CD8-positive, alpha-beta memory T cell (primary cell): ENCODE measurements around the gene ADAM12. TPM values are rescaled to one million over a fixed set of nuclear protein-coding genes. Genes with fewer than 3 reads are reported as not detected.
"Not testable (repeated sequence)": the region's sequence is repeated elsewhere in the genome, so short reads cannot be mapped to it uniquely, and the experiment has no call there.

Source experiments
- CTCF ChIA-PET: fragments of 350-600 bp; sonication (Branson Sonifier 250); formaldehyde crosslinking; loops from one replicate; lab custom pipeline; 2021; ENCODE audit warnings: antibody characterized with exemption; lab: Charles Lee
- POLR2A ChIA-PET: fragments of 350-600 bp; sonication (Branson Sonifier 250); formaldehyde crosslinking; loops from one replicate; lab custom pipeline; 2021; ENCODE audit warnings: antibody characterized with exemption; lab: Charles Lee
- DNase-seq, 5 donors: peaks; one replicate each; pipeline versions ENCODE4 v3.0.0 to v3.0.0-alpha.2; 2020 to 2022; ENCODE audit warnings: mixed read lengths in 1 of 5
- H3K27ac ChIP-seq: one replicate; pipeline ENCODE4 v1.7.0; 2013; ENCODE audit warnings: low read depth, mild to moderate bottlenecking, low read length, moderate library complexity
- H3K27me3 ChIP-seq: 2 replicates; pipeline ENCODE4 v1.7.0; 2013; ENCODE audit warnings: low read length, mild to moderate bottlenecking; ENCODE audit not compliant: insufficient read depth, poor library complexity, severe bottlenecking
- H3K36me3 ChIP-seq: 2 replicates; pipeline ENCODE4 v1.7.0; 2013; ENCODE audit warnings: mild to moderate bottlenecking, low read length, moderate library complexity; ENCODE audit not compliant: insufficient read depth
- H3K4me1 ChIP-seq: 2 replicates; pipeline ENCODE4 v1.7.0; 2013; ENCODE audit warnings: mild to moderate bottlenecking, low read length, moderate library complexity; ENCODE audit not compliant: insufficient read depth
- H3K4me3 ChIP-seq: 2 replicates; pipeline ENCODE4 v1.7.0; 2013; ENCODE audit warnings: mild to moderate bottlenecking, low read length
- H3K9me3 ChIP-seq: 2 replicates; pipeline ENCODE4 v1.7.0; 2013; ENCODE audit warnings: mild to moderate bottlenecking, low read length
- H3K27ac Mint-ChIP-seq, 8 donors: one replicate each; pipeline ENCODE4 v1.8.0; 2020 to 2021; ENCODE audit warnings: mixed read lengths in 8 of 8, mild to moderate bottlenecking in 6 of 8, inconsistent platforms in 3 of 8, moderate library complexity in 3 of 8
- H3K27me3 Mint-ChIP-seq, 2 donors: one replicate each; pipeline ENCODE4 v1.8.0; 2020 to 2021; ENCODE audit warnings: mixed read lengths in 2 of 2, mild to moderate bottlenecking in 1 of 2, moderate library complexity in 1 of 2
- H3K36me3 Mint-ChIP-seq, 3 donors: one replicate each; pipeline ENCODE4 v1.8.0; 2020 to 2021; ENCODE audit warnings: mixed read lengths in 3 of 3, inconsistent platforms in 1 of 3, mild to moderate bottlenecking in 1 of 3
- H3K4me1 Mint-ChIP-seq, 3 donors: one replicate each; pipeline ENCODE4 v1.8.0; 2020 to 2021; ENCODE audit warnings: mixed read lengths in 3 of 3, inconsistent platforms in 1 of 3, mild to moderate bottlenecking in 1 of 3
- H3K4me3 Mint-ChIP-seq, 7 donors: one replicate each; pipeline ENCODE4 v1.8.0; 2020 to 2021; ENCODE audit warnings: mixed read lengths in 7 of 7, mild to moderate bottlenecking in 6 of 7, moderate library complexity in 4 of 7, inconsistent platforms in 2 of 7
- H3K9me3 Mint-ChIP-seq, 5 donors: one replicate each; pipeline ENCODE4 v1.8.0; 2020 to 2022; ENCODE audit warnings: mixed read lengths in 5 of 5, mild to moderate bottlenecking in 3 of 5, moderate library complexity in 2 of 5, inconsistent platforms in 1 of 5
- polyA plus RNA-seq: library from polyadenylated mRNA; unstranded; fragments of 300-500 nt; fragmentation: Illumina TruSeq; gene quantifications from one replicate; pipeline ENCODE4 v1.2.3, GENCODE V29; 2021
- total RNA-seq, 2 experiments: library from RNA; stranded (reverse); gene quantifications; one replicate each; pipeline ENCODE4 v1.2.3, GENCODE V29; 2021

Gene ADAM12
- total and polyA plus RNA-seq, 3 experiments from 2014 or later, result 0.11 to 6.4 (median 0.31) TPM

- H3K36me3 Mint-ChIP-seq, result no peaks in the 10 kb centered on the region
- H3K9me3 Mint-ChIP-seq, result no peaks in the 10 kb centered on the region
- CTCF ChIA-PET, result no interaction called here
- DNase-seq, result no peak
- POLR2A ChIA-PET, result no interaction called here
- H3K27me3 ChIP-seq, result no peaks in the 10 kb centered on the region
- H3K4me3 ChIP-seq, result no peak overlapping the region
- peaks cover 3 to 7% of the 10 kb centered on the region in 2 donors for H3K27me3 Mint-ChIP-seq
- H3K4me3 Mint-ChIP-seq, result no peak overlapping the region
- H3K4me1 ChIP-seq, result no peaks in the 10 kb centered on the region
- H3K36me3 ChIP-seq, result no peaks in the 10 kb centered on the region
- H3K27ac ChIP-seq, result no peak overlapping the region
- H3K27ac Mint-ChIP-seq, result peak overlapping the region in 2 of 8 donors; percentile 0 to 6
- no peaks in the 10 kb centered on the region for H3K9me3 ChIP-seq
- H3K4me1 Mint-ChIP-seq, result no peaks in the 10 kb centered on the region
Measured at GRCh38 chr10:126059076-126059826, 329.0 kb downstream of the ADAM12 start.

- Mint-ChIP-seq H3K27me3 (peaks cover 3 to 6% of the 10 kb centered on the region in 2 donors), H3K27ac (no peak overlapping the region), H3K4me1 (no peaks in the 10 kb centered on the region)
Measured at GRCh38 chr10:126058507-126058906, 329.8 kb downstream of the ADAM12 start.

GRCh38 chr10:126058104-126058503 lies 330.2 kb downstream of the ADAM12 start:
- no peaks in the 10 kb centered on the region for H3K9me3 Mint-ChIP-seq
- H3K27ac Mint-ChIP-seq, result no peak overlapping the region
- Histone ChIP-seq H3K27ac (no peak overlapping the region), H3K27me3 (no peaks in the 10 kb centered on the region), H3K4me1 (no peaks in the 10 kb centered on the region), H3K9me3 (no peaks in the 10 kb centered on the region), H3K4me3 (no peak overlapping the region), H3K36me3 (no peaks in the 10 kb centered on the region)
- no peak overlapping the region for H3K4me3 Mint-ChIP-seq
- H3K27me3 Mint-ChIP-seq, result peaks cover 3 to 9% of the 10 kb centered on the region in 2 donors
- DNase-seq, result no peak
- no peaks in the 10 kb centered on the region for H3K4me1 Mint-ChIP-seq
- ChIA-PET POLR2A (no interaction called here), CTCF (no interaction called here)
- no peaks in the 10 kb centered on the region for H3K36me3 Mint-ChIP-seq

More at GRCh38 chr10:126058507-126058906, 329.8 kb downstream of the ADAM12 start:
- H3K9me3 ChIP-seq, result no peaks in the 10 kb centered on the region
- no peaks in the 10 kb centered on the region for H3K4me1 ChIP-seq
- H3K36me3 Mint-ChIP-seq, result no peaks in the 10 kb centered on the region
- ChIA-PET POLR2A (no interaction called here), CTCF (no interaction called here)
- DNase-seq, result no peak
- H3K9me3 Mint-ChIP-seq, result no peaks in the 10 kb centered on the region
- H3K4me3 ChIP-seq, result no peak overlapping the region
- no peaks in the 10 kb centered on the region for H3K27me3 ChIP-seq
- H3K36me3 ChIP-seq, result no peaks in the 10 kb centered on the region
- H3K27ac ChIP-seq, result no peak overlapping the region
- H3K4me3 Mint-ChIP-seq, result no peak overlapping the region

GRCh38 chr10:126057494-126057893 lies 330.8 kb downstream of the ADAM12 start:
- no peak for DNase-seq
- Histone ChIP-seq H3K36me3 (no peaks in the 10 kb centered on the region), H3K27ac (no peak overlapping the region), H3K4me3 (no peak overlapping the region), H3K27me3 (no peaks in the 10 kb centered on the region), H3K9me3 (no peaks in the 10 kb centered on the region), H3K4me1 (no peaks in the 10 kb centered on the region)
- Mint-ChIP-seq H3K9me3 (no peaks in the 10 kb centered on the region), H3K4me3 (no peak overlapping the region), H3K27ac (no peak overlapping the region), H3K4me1 (no peaks in the 10 kb centered on the region), H3K36me3 (no peaks in the 10 kb centered on the region), H3K27me3 (peaks cover 3 to 9% of the 10 kb centered on the region in 2 donors)
- ChIA-PET POLR2A (no interaction called here), CTCF (no interaction called here)

GRCh38 chr10:126054191-126054590 lies 334.1 kb downstream of the ADAM12 start:
- Histone ChIP-seq H3K27me3 (no peaks in the 10 kb centered on the region), H3K9me3 (no peaks in the 10 kb centered on the region), H3K36me3 (no peaks in the 10 kb centered on the region), H3K27ac (no peak overlapping the region), H3K4me1 (no peaks in the 10 kb centered on the region), H3K4me3 (no peak overlapping the region)
- Mint-ChIP-seq H3K36me3 (no peaks in the 10 kb centered on the region), H3K4me3 (no peak overlapping the region), H3K27ac (no peak overlapping the region), H3K4me1 (no peaks in the 10 kb centered on the region), H3K9me3 (peaks cover 0 to 2% (median 0%) of the 10 kb centered on the region in 5 donors), H3K27me3 (peaks cover 0 to 9% of the 10 kb centered on the region in 2 donors)
- ChIA-PET CTCF (no interaction called here), POLR2A (no interaction called here)
- no peak for DNase-seq

- H3K36me3 Mint-ChIP-seq, result peaks cover 0 to 8% (median 0%) of the 10 kb centered on the region in 3 donors
- no peak for DNase-seq
- H3K9me3 Mint-ChIP-seq, result peaks cover 0 to 2% (median 0%) of the 10 kb centered on the region in 5 donors
- Histone ChIP-seq H3K36me3 (no peaks in the 10 kb centered on the region), H3K9me3 (no peaks in the 10 kb centered on the region), H3K27me3 (no peaks in the 10 kb centered on the region), H3K4me1 (no peaks in the 10 kb centered on the region), H3K4me3 (no peak overlapping the region), H3K27ac (no peak overlapping the region)
- POLR2A ChIA-PET, result no interaction called here
- H3K27ac Mint-ChIP-seq, result no peak overlapping the region
- no peak overlapping the region for H3K4me3 Mint-ChIP-seq
- H3K4me1 Mint-ChIP-seq, result no peaks in the 10 kb centered on the region
- peaks cover 0 to 7% of the 10 kb centered on the region in 2 donors for H3K27me3 Mint-ChIP-seq
- CTCF ChIA-PET, result no interaction called here
Measured at GRCh38 chr10:126052171-126052570, 336.1 kb downstream of the ADAM12 start.

GRCh38 chr10:126049759-126050700 lies 338.2 kb downstream of the ADAM12 start:
- peaks cover 0 to 8% (median 0%) of the 10 kb centered on the region in 3 donors for H3K36me3 Mint-ChIP-seq
- CTCF ChIA-PET, result no interaction called here
- DNase-seq, result no peak

GRCh38 chr10:126047749-126048148 lies 340.5 kb downstream of the ADAM12 start:
- H3K4me1 ChIP-seq, H3K4me3 ChIP-seq, H3K36me3 Mint-ChIP-seq, POLR2A ChIA-PET, DNase-seq, H3K9me3 ChIP-seq, CTCF ChIA-PET, H3K36me3 ChIP-seq, H3K4me1 Mint-ChIP-seq, H3K27ac ChIP-seq, H3K27me3 ChIP-seq, H3K27ac Mint-ChIP-seq, H3K27me3 Mint-ChIP-seq, H3K4me3 Mint-ChIP-seq, H3K9me3 Mint-ChIP-seq: not testable (repeated sequence)

More at GRCh38 chr10:126049759-126050700, 338.2 kb downstream of the ADAM12 start:
- POLR2A ChIA-PET, result no interaction called here
- H3K27me3 Mint-ChIP-seq, result peaks cover 0 to 4% of the 10 kb centered on the region in 2 donors
- Histone ChIP-seq H3K27me3 (no peaks in the 10 kb centered on the region), H3K4me1 (no peaks in the 10 kb centered on the region), H3K9me3 (no peaks in the 10 kb centered on the region), H3K4me3 (no peak overlapping the region), H3K36me3 (no peaks in the 10 kb centered on the region), H3K27ac (no peak overlapping the region)
- no peaks in the 10 kb centered on the region for H3K4me1 Mint-ChIP-seq
- peaks cover 0 to 2% (median 0%) of the 10 kb centered on the region in 5 donors for H3K9me3 Mint-ChIP-seq
- no peak overlapping the region for H3K27ac Mint-ChIP-seq
- H3K4me3 Mint-ChIP-seq, result no peak overlapping the region
